Ovary (tissue), 3 donors: ENCODE measurements around the gene DNAAF1.

ENCODE experiments used
- POLR2A ChIP-seq: fragments of 450-650 bp; IDR thresholded peaks from one replicate; pipeline ENCODE4 v1.6.1; 2017; ENCODE audit warnings: antibody characterized with exemption, mild to moderate bottlenecking, moderate library complexity
- TF ChIP-seq, protein P1 (sequence below), 3 donors: fragments of 450-650 bp in 2 of 3; fragments of 200-600 bp in 1 of 3; IDR thresholded peaks; one replicate each; pipeline versions ENCODE4 v1.5.1 to v1.8.0; 2016 to 2022; ENCODE audit warnings: antibody characterized with exemption in 3 of 3, mild to moderate bottlenecking in 1 of 3
- donor health status: DM: no; HTN: no; CAD: no.

DNA sequence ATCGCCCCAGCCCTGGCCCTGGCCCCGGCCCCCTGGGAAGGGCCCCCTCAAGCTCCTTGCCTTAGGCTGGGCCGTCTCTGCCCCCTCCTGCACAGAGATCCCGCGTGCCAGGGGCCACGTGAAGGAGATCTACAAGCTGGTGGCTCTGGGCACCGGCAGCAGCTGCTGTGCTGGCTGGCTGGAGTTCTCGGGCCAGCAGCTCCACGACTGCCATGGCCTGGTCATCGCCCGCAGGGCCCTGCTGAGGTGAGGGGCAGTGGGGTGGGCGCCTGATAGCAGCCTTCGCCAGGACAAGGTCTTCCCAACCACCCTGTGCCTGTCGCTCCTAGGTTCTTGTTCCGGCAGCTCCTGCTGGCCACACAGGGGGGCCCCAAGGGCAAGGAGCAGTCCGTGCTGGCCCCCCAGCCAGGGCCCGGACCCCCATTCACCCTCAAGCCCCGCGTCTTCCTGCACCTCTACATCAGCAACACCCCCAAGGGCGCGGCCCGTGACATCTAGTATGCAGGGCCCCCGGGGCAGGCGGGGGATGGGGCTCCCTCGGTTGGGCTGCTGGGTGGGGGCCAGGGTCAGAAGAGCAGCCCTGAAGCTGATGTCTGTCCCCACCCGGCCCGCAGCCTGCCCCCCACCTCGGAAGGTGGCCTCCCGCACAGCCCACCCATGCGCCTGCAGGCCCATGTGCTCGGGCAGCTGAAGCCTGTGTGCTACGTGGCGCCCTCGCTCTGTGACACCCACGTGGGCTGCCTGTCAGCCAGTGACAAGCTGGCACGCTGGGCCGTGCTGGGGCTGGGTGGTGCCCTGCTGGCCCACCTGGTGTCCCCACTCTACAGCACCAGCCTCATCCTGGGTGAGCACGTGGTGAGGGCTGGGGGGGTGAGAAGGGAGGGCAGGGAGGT, 50.3 kb downstream of the DNAAF1 start:
- TF ChIP-seq, protein P1, sequence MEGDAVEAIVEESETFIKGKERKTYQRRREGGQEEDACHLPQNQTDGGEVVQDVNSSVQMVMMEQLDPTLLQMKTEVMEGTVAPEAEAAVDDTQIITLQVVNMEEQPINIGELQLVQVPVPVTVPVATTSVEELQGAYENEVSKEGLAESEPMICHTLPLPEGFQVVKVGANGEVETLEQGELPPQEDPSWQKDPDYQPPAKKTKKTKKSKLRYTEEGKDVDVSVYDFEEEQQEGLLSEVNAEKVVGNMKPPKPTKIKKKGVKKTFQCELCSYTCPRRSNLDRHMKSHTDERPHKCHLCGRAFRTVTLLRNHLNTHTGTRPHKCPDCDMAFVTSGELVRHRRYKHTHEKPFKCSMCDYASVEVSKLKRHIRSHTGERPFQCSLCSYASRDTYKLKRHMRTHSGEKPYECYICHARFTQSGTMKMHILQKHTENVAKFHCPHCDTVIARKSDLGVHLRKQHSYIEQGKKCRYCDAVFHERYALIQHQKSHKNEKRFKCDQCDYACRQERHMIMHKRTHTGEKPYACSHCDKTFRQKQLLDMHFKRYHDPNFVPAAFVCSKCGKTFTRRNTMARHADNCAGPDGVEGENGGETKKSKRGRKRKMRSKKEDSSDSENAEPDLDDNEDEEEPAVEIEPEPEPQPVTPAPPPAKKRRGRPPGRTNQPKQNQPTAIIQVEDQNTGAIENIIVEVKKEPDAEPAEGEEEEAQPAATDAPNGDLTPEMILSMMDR (IDR thresholded peaks at IDR 0.05): no peak
- no peak for TF ChIP-seq POLR2A
